Thoracic aorta (tissue), 2 donors: ENCODE data around the gene PLD5. TPM values are rescaled to one million over a fixed set of nuclear protein-coding genes. Genes with fewer than 3 reads are reported as not detected.
"Not testable (repeated sequence)": the region's sequence is repeated elsewhere in the genome, so short reads cannot be mapped to it uniquely, and the experiment has no call there.

Source experiments
- ATAC-seq: fragments of 150-250 bp; one replicate; pipeline ENCODE4 v1.8.0; 2017; ENCODE audit warnings: low read depth; ENCODE audit not compliant: insufficient number of reproducible peaks, low FRiP score
- DNase-seq: peaks from one replicate; pipeline ENCODE4 v3.0.0-alpha.2; 2020; ENCODE audit warnings: low spot score
- H3K27ac ChIP-seq, 2 donors: fragments of 200-600 bp; sonication (generic); 1 replicate in 1 of 2; 2 replicates in 1 of 2; pipeline ENCODE4 v1.5.1; 2016; ENCODE audit warnings: mild to moderate bottlenecking in 2 of 2, moderate library complexity in 2 of 2
- H3K27me3 ChIP-seq: fragments of 200-600 bp; sonication (generic); replicated peaks from 2 replicates; pipeline ENCODE4 v1.6.0; 2016; ENCODE audit warnings: mild to moderate bottlenecking; ENCODE audit not compliant: insufficient read depth
- H3K36me3 ChIP-seq: fragments of 200-600 bp; sonication (generic); one replicate; pipeline ENCODE4 v1.5.1; 2016
- H3K4me1 ChIP-seq, 2 donors: fragments of 200-600 bp; sonication (generic); 1 replicate in 1 of 2; 2 replicates in 1 of 2; pipeline versions ENCODE4 v1.5.1 to v1.6.0; 2016; ENCODE audit warnings: low read depth in 2 of 2, mild to moderate bottlenecking in 1 of 2; ENCODE audit not compliant: control insufficient read depth in 1 of 2
- H3K4me3 ChIP-seq: fragments of 200-600 bp; sonication (generic); 2 replicates; pipeline ENCODE4 v1.5.1; 2016; ENCODE audit warnings: mild to moderate bottlenecking
- H3K9me3 ChIP-seq: fragments of 200-600 bp; sonication (generic); 2 replicates; pipeline ENCODE4 v1.5.1; 2016
- total RNA-seq, 2 donors: library from RNA; depleted of rRNA; stranded (reverse); fragments of >200 nt; gene quantifications; one replicate each; pipeline versions ENCODE4 v1.1.0 to v1.2.3, GENCODE V29; 2016
- TF ChIP-seq, protein P1 (sequence below): fragments of 200-600 bp; sonication (generic); IDR thresholded peaks from one replicate; pipeline ENCODE4 v1.5.1; 2019; ENCODE audit warnings: antibody characterized with exemption

The PLD5 gene
- total RNA-seq, 2 donors from 2014 or later, result 12.2 to 23.9 TPM

DNA sequence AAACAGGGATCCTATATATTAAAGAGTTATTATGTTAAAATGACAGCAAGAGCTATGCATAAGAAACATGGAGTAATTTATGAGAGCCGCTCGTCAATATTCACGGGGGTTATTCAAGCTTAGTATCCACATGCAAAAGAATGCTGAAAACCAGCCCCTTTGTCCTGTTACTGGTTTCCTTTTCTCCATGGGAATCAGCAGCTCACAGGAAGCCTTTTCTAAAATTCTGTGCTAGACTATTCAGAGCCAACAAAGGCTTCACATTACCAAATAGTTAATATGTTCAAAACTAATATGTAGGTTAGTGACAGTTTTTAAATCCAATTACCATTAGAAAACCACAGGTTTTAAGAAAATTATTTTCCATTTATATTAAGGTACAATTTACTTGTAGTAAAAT, 300.0 kb downstream of the PLD5 start:
- Histone ChIP-seq H3K27me3 (no peaks in the 10 kb centered on the region), H3K9me3 (no peaks in the 10 kb centered on the region)
- ATAC-seq, result no peak

DNA sequence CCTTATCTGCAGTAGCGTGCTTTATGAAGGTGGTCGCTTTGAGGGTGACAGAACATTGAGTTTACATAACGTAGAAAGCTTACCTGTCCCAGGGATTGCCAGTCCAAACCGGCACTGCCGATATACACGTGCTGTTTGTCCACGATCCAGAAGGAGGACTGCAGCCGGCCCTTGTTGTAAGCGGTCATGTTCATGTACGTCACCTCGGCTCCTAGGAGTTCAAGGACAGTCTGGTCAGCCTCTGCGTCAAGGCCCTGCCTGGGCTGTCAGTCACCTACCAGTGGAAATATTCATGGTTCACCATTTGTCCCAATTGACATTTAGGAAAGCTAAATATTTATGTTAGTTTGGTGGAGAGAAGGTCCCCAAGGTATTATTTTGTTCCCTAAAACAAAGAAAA, 304.6 kb downstream of the PLD5 start:
- TF ChIP-seq, protein P1, sequence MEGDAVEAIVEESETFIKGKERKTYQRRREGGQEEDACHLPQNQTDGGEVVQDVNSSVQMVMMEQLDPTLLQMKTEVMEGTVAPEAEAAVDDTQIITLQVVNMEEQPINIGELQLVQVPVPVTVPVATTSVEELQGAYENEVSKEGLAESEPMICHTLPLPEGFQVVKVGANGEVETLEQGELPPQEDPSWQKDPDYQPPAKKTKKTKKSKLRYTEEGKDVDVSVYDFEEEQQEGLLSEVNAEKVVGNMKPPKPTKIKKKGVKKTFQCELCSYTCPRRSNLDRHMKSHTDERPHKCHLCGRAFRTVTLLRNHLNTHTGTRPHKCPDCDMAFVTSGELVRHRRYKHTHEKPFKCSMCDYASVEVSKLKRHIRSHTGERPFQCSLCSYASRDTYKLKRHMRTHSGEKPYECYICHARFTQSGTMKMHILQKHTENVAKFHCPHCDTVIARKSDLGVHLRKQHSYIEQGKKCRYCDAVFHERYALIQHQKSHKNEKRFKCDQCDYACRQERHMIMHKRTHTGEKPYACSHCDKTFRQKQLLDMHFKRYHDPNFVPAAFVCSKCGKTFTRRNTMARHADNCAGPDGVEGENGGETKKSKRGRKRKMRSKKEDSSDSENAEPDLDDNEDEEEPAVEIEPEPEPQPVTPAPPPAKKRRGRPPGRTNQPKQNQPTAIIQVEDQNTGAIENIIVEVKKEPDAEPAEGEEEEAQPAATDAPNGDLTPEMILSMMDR, result no peak
- Histone ChIP-seq H3K4me1 (no peaks in the 10 kb centered on the region), H3K27me3 (no peaks in the 10 kb centered on the region), H3K36me3 (peaks cover 7% of the 10 kb centered on the region), H3K27ac (no peak overlapping the region), H3K4me3 (no peak overlapping the region), H3K9me3 (peaks cover 5% of the 10 kb centered on the region)
- no peak for ATAC-seq
- no peak for DNase-seq

More for the DNA sequence above, 300.0 kb downstream of the PLD5 start:
- Histone ChIP-seq H3K27ac (no peak overlapping the region), H3K36me3 (no peaks in the 10 kb centered on the region), H3K4me1 (no peaks in the 10 kb centered on the region), H3K4me3 (no peak overlapping the region)
- DNase-seq, result no peak
- TF ChIP-seq, protein P1, result no peak

DNA sequence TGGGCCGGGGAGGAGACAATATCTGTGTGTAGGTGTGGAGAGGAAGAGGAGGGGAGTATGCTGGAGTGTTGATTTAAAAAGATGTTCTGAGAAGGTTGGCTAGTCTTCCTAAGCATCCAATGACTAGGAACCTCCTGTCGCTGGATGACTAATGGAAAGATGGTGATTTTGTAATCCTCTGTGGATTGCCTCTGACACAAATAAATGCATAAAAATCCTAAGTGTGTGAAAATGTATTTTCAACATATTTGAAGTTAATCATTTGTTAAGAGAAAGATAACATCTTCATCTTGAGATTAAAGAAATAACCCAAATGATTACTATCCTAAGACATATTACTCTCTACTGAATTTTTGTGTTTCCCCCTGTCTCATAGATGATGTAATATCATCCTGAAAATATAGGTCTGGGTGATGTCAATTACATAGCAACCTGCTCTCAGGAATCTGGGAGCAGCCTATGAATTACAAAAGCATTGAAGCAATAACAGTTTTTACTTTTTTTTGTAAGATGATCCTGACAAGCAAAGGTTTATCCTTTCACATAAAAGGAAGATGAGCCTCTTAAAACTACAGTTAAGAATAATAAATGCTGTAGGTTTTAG, 305.1 kb downstream of the PLD5 start:
- H3K36me3 ChIP-seq, result peaks cover 7% of the 10 kb centered on the region
- H3K27ac ChIP-seq, result no peak overlapping the region
- ATAC-seq (no peak), DNase-seq (no peak)
- no peak overlapping the region for H3K4me3 ChIP-seq
- H3K27me3 ChIP-seq, result no peaks in the 10 kb centered on the region
- peaks cover 5% of the 10 kb centered on the region for H3K9me3 ChIP-seq
- TF ChIP-seq, protein P1, result no peak
- H3K4me1 ChIP-seq, result no peaks in the 10 kb centered on the region

DNA sequence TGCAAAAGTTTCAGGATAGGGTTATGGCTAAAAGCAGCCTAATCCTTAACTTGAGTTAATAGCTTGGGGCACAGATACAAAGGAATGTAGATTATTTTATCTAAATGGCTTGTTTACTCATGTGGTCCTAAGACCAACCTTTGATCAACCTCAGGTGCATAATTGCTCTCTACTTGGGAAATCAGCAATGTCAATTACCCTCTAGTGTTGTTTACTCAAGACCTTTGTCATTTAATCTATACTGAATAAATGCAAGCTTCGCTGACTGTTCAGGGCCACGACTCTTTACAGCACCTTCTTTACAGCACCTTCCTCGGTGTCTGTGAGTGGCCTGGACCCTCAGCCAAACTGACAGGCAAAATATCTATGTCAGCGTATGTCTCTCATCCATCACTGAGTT, 308.1 kb downstream of the PLD5 start:
- Histone ChIP-seq H3K9me3 (peaks cover 5% of the 10 kb centered on the region), H3K4me3 (no peak overlapping the region), H3K36me3 (peaks cover 7% of the 10 kb centered on the region), H3K27me3 (no peaks in the 10 kb centered on the region), H3K27ac (no peak overlapping the region), H3K4me1 (no peaks in the 10 kb centered on the region)
- no peak for ATAC-seq
- TF ChIP-seq, protein P1, result no peak
- DNase-seq, result no peak

DNA sequence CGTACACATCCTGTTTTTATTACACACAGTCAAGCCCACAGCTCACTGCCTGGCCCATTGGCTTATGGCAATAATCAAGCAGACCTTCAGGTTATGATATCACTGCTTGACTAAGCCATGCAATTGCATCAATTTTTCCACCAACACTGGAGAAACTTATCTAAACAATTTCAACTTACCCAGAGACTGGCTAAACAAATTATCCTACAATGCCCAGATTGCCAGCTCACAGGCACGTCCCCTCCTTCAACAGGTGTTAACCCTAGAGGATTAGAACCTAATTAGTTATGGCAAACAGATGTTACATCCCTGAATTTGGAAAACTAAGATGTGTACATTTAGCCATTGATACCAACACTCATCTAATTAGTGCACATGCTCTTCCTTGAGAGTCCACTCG, 310.0 kb downstream of the PLD5 start:
- H3K4me3 ChIP-seq, H3K27me3 ChIP-seq, ATAC-seq, H3K4me1 ChIP-seq, H3K27ac ChIP-seq, DNase-seq, H3K9me3 ChIP-seq, H3K36me3 ChIP-seq: not testable (repeated sequence)

DNA sequence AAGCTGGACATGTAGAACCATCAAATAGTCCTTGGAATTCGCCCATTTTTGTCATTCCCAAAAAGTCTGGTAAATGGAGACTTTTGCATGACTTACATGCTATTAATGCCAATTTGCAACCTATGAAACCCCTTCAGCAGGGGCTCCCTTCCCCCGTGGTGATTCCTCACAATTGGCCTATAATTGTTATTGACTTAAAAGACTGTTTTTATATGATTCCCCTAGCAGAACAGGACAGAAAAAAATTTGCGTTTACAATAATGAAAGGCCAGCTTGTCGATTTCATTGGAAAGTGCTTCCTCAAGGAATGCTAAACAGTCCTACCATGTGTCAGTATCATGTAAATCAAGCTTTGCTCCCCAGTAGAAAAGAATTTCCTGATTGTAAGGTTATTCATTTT, 311.5 kb downstream of the PLD5 start:
- not testable (repeated sequence) for DNase-seq, H3K36me3 ChIP-seq, H3K27ac ChIP-seq, H3K4me3 ChIP-seq, H3K9me3 ChIP-seq, H3K27me3 ChIP-seq, ATAC-seq, H3K4me1 ChIP-seq
